ENCODE measurements around the gene MAFB.

DNA sequence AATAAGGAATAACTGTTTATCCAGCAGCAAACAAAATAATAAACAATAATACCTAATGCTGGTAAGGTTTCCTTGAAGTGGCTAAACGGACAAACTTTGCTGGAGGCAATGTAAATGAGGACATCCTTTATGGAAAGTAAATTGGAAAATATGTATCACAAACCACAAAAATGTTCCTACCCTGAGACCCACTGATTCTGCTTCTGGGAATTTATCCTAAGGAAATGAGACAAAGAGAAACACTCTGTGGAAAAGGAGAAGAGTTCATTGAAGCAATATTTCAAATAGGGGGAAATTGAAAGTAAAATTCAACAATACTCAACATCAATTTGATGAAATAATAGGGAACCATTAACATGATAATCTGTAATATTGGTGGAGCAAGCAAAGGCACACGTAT is 37.9 kb downstream of the MAFB start:
- TF ChIP-seq CTCF (IDR thresholded peaks at IDR 0.05), result no peak
- TF ChIP-seq POLR2A (IDR thresholded peaks at IDR 0.05), result no peak
- no peak for TF ChIP-seq EP300 (IDR thresholded peaks at IDR 0.05)
